CD4-positive, alpha-beta T cell treated with Interleukin-21 for 1 hour (primary cell): ENCODE data around the gene ESD.
"Not testable (repeated sequence)": the region's sequence is repeated elsewhere in the genome, so short reads cannot be mapped to it uniquely, and the experiment has no call there.

ENCODE experiments used
- DNase-seq: peaks from one replicate; pipeline ENCODE4 v3.0.0-alpha.2; 2020

The ESD gene

DNA sequence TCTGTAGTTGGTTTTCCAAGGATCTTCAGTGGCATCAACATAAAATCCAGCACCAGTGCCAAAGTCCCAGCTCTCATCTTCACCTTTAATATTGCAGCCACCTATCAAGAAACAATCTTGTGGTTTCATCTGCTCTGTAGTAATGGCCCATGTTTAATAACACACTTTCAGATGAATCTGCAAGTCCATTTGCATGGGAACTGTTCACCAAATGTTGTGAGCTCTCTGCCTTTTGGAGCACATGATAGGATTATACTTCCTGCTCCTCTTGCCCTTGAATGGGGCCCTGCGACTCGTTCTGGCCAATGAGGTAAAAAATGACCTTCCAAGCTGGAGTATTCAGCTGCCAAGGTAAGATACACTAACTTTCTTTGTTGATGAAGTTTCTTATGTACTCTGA lies 14.3 kb downstream of the ESD start:
- no peak for DNase-seq

DNA sequence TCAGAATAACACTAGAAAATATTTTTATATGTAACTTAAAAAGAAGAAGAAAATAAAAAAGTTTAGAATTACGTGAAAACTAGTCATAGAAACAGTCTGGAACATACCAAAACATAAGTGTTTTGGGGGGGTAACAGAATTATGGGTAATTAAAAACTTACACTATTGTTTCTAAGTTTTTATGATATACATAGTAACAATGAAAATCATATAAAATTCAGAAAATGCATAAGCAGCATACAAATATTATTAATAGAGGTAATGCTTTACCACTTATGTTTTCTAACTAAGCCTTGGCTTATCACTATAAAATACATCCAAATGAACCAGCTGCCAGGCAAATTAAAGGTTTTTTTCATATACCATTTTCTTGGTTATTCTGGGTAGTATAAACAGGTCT lies 14.9 kb downstream of the ESD start:
- no peak for DNase-seq

DNA sequence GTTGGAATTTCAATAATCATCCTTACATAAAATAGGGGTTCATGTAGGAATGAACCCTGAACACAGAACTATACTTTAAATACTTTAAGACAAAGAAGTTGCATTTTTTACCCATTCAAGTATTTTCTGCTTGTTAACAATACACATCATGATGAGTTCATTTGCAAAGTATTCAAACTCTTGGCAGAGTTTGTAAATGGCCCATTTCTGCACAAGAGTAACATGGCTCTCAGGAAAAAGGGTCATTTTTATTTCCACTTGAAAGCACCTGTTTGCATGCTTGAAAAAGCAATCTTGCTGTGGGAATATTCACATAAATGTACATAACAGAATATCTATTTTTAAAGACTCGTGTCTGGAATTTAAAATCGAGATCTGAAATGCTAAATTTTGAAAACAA lies 18.1 kb downstream of the ESD start:
- no peak for DNase-seq

DNA sequence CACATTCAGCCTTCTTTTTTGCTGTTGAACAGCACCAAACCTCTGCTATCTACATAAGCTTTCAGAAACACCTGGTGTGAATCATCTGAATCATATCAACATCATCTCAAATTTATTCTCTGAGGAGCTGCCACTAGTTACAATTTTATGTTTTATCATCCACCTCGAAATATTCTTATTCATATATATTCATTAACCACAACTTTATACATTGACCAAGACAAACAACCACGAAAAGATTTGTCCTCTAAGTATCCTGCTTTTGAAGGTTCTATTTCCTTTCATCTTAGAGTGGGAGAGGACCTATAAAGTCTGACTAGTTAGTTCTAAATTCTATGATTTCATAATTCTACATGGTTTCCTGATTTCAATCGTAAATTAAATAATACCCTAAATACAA lies 18.9 kb downstream of the ESD start:
- no peak for DNase-seq

- DNase-seq, result no peak
Measured at GRCh38 chr13:46775385-46776107, 21.4 kb downstream of the ESD start.

- no peak for DNase-seq
Measured at GRCh38 chr13:46773541-46773940, 23.4 kb downstream of the ESD start.

GRCh38 chr13:46771693-46772092 lies 25.3 kb downstream of the ESD start:
- DNase-seq, result no peak

DNA sequence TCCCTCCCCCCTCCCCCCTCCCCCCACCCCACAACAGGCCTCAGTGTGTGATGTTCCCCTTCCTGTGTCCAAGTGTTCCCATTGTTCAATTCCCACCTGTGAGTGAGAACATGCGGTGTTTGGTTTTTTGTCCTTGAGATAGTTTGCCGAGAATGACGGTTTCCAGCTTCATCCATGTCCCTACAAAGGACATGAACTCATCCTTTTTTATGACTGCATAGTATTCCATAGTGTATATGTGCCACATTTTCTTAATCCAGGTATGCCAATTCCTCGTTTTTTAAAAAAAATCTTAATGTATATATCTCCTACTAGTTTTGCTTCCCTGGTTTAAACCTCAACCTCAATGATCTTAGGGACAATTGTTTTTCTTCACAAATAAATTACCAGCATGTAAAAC lies 27.0 kb downstream of the ESD start:
- not testable (repeated sequence) for DNase-seq

GRCh38 chr13:46761866-46762265 lies 35.1 kb downstream of the ESD start:
- DNase-seq, result no peak

- DNase-seq, result no peak
Measured at GRCh38 chr13:46761174-46761573, 35.8 kb downstream of the ESD start.

DNA sequence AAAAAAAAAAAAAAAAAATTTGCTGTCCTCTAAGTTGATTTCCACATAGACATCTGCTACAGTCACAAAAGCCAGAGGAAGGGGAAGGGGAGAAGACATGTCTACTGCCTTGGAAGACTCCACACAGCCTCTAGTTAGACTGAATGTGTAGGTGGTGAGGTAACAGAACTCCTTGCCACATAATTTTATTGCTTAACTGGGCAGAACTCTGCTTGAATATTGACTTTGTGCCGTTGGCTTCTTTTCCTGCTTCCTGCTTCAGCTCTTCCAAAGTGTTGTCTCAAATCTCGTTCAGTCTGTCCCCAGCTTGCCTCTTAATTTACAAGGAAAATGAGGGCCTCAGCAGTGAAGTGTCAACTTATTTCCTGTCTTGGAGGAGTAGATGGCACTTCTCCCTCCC lies 37.1 kb downstream of the ESD start:
- no peak for DNase-seq

DNA sequence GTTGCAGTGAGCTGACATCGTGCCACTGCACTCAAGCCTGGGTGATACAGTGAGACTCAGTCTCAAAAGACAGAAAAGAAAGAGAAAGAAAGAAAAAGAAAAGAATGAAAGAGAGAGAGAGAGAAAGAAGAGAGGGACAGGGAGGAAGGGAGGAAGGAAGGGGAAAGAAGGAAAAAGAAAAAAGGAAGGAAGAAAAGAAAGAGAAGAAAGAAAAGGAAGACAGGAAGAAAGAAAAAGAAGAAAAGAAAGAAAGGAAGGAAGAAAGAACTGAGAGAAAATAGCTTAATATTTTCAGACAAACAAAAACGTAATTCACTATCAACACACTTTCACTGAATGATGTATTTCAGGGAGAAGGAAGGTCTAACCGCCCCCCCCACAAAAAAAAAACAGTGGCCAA lies 39.3 kb downstream of the ESD start:
- DNase-seq, result no peak

DNA sequence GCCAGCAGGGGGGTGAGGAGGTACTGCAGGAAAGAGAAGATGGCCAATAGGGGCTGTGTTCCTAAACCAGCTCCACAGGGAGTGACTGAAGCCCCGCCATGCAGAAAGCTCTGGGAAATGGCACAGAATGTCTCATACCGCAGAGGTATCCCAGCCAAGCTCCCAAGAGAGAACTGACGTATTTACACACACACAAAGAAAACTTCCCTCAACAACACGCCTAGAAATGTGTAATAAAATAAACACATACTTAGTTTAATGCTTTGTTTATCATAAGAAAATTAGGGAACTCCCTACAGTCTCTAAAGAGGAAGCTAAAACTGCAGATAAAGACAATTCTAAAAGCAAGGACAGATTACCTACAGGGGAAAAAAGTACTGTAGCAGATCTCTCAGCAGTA lies 40.0 kb downstream of the ESD start:
- DNase-seq, result no peak

DNA sequence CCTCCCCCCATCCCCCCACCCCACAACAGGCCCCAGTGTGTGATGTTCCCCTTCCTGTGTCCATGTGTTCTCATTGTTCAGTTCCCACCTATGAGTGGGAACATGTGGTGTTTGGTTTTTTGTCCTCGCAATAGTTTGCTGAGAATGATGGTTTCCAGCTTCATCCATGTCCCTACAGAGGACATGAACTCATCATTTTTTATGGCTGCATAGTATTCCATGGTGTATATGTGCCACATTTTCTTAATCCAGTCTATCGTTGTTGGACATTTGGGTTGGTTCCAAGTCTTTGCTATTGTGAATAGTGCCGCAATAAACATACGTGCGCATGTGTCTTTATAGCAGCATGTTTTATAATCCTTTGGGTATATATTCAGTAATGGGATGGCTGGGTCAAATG lies 41.5 kb downstream of the ESD start:
- DNase-seq, result not testable (repeated sequence)

DNA sequence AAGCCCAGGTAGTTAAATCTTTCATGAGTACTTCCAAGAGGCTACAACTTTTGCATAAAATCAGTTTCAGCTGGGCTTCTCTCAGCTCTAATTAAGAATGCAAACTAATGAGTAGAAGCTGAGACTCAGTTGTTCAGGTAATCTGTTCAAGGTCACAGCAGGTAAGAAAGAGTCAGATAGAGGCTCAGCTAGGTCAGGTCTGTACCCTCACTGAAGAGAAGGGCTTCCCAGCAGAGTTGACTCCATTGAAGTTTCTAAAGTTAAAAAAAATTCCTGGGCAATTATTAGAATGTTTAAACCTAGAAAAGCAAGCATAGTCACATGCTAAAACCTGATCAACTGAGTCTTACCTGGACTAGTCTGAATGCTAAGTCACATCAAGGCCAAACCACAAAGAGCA lies 42.1 kb downstream of the ESD start:
- no peak for DNase-seq

- DNase-seq, result no peak
Measured at GRCh38 chr13:46753917-46754316, 43.0 kb downstream of the ESD start.

DNA sequence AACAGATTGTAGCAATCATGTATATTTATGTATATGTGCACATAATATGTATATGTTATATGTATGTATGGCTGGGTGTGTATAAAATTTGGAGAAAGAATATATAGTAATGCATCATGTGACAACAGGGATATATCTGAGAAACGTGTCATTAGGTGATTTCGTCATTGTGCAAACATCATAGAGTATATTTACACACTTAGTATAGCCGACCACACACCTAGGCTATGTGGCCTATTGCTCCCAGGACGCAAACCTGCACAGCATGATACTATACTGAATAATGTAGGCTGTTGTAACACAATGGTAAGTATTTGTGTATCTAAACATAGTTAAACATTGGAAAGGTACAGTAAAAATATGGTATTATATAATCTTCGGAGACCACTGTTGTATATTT lies 43.8 kb downstream of the ESD start:
- no peak for DNase-seq

- peak; percentile 70 for DNase-seq
Measured at GRCh38 chr13:46751811-46752635, 44.9 kb downstream of the ESD start.

GRCh38 chr13:46749951-46750350 lies 47.0 kb downstream of the ESD start:
- DNase-seq, result no peak

- no peak for DNase-seq
Measured at GRCh38 chr13:46748300-46748699, 48.7 kb downstream of the ESD start.

- DNase-seq, result no peak
Measured at GRCh38 chr13:46747031-46747820, 49.7 kb downstream of the ESD start.

GRCh38 chr13:46745706-46746105 lies 51.3 kb downstream of the ESD start:
- DNase-seq, result no peak

DNA sequence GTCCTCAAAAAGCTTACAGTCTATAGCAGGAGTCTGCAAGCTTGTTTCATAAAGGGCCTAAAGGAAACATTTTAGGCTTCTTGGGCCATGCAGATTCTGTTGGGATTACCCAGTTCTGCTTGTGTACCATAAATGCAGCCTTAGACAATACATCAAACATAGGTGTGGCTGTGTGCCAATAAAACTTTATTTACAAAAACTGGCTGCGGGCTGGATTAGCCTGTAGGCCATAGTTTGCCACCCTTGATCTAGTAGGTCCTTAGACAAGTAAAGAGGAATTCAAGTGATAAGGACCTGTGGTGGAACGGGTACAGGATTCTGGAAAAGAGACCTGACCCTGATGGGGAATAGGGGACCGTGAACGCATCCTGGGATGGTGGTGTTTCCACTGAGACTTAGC lies 51.9 kb downstream of the ESD start:
- no peak for DNase-seq

GRCh38 chr13:46743191-46743590 lies 53.8 kb downstream of the ESD start:
- no peak for DNase-seq
